MM.1S (cell line): ENCODE data around the gene ZIM2.

Experiments used
- DNase-seq: peaks from one replicate; pipeline ENCODE4 v3.0.0-alpha.2; 2015
- H2AFZ ChIP-seq: fragments of 300-600 bp; sonication (generic); 2 replicates; pipeline ENCODE4 v1.6.0; 2016; ENCODE audit warnings: antibody characterized with exemption, low read length
- H3F3A ChIP-seq: fragments of 300-600 bp; sonication (generic); 2 replicates; pipeline ENCODE4 v1.6.1; 2016; ENCODE audit warnings: mild to moderate bottlenecking, antibody characterized with exemption, low read length, moderate library complexity, mixed read lengths; ENCODE audit not compliant: insufficient read depth
- H3K27ac ChIP-seq: fragments of 300-600 bp; sonication (generic); 2 replicates; pipeline ENCODE4 v1.5.1; 2016; ENCODE audit warnings: mild to moderate bottlenecking, low read length
- H3K27me3 ChIP-seq: fragments of 300-600 bp; sonication (generic); replicated peaks from 2 replicates; pipeline ENCODE4 v1.6.0; 2016; ENCODE audit warnings: low read length; ENCODE audit not compliant: insufficient read depth
- H3K36me3 ChIP-seq: fragments of 300-600 bp; sonication (generic); replicated peaks from 2 replicates; pipeline ENCODE4 v1.6.1; 2016; ENCODE audit warnings: mild to moderate bottlenecking, low read length, mixed read lengths; ENCODE audit not compliant: insufficient read depth
- H3K4me1 ChIP-seq: fragments of 300-600 bp; sonication (generic); 2 replicates; pipeline ENCODE4 v1.6.1; 2016; ENCODE audit warnings: low read length, mixed read lengths
- H3K4me2 ChIP-seq: fragments of 300-600 bp; sonication (generic); 2 replicates; pipeline ENCODE4 v1.6.0; 2016; ENCODE audit warnings: low read depth, low read length
- H3K4me3 ChIP-seq: fragments of 300-600 bp; sonication (generic); 2 replicates; pipeline ENCODE4 v1.5.1; 2016; ENCODE audit warnings: low read length, mixed read lengths
- H3K79me2 ChIP-seq: fragments of 300-600 bp; sonication (generic); 2 replicates; pipeline ENCODE4 v1.6.1; 2016; ENCODE audit warnings: mixed run types, low read length, mixed read lengths
- H3K9ac ChIP-seq: fragments of 300-600 bp; sonication (generic); 2 replicates; pipeline ENCODE4 v1.6.1; 2016; ENCODE audit warnings: low read length, mixed read lengths
- H3K9me2 ChIP-seq: fragments of 300-600 bp; sonication (generic); replicated peaks from 2 replicates; pipeline ENCODE4 v1.6.1; 2016; ENCODE audit warnings: mild to moderate bottlenecking, low read length, mixed read lengths; ENCODE audit not compliant: insufficient read depth
- H3K9me3 ChIP-seq: fragments of 300-600 bp; sonication (generic); replicated peaks from 2 replicates; pipeline ENCODE4 v1.6.1; 2016; ENCODE audit warnings: mild to moderate bottlenecking, low read length, mixed read lengths; ENCODE audit not compliant: insufficient read depth
- H4K20me1 ChIP-seq: fragments of 300-600 bp; sonication (generic); 2 replicates; pipeline ENCODE4 v1.6.1; 2016; ENCODE audit warnings: mild to moderate bottlenecking, low read length, moderate library complexity, mixed read lengths; ENCODE audit not compliant: insufficient read depth
- CTCF ChIP-seq: fragments of 300-600 bp; sonication (generic); IDR thresholded peaks from 2 replicates; pipeline ENCODE4 v1.5.1; 2016; ENCODE audit warnings: antibody characterized with exemption, low read length, mixed read lengths
- EZH2 ChIP-seq: fragments of 300-600 bp; sonication (generic); optimal IDR thresholded peaks from 2 replicates; pipeline ENCODE3; 2017; ENCODE audit warnings: low read depth, mild to moderate bottlenecking, antibody characterized with exemption, low read length, mixed read lengths
- EZH2phosphoT487 ChIP-seq: fragments of 300-600 bp; sonication (generic); IDR thresholded peaks from 2 replicates; pipeline ENCODE4 v1.6.1; 2018; ENCODE audit warnings: antibody characterized with exemption, low read length

The ZIM2 gene

GRCh38 chr19:56813531-56813930 is 27.0 kb downstream of the ZIM2 start:
- Histone ChIP-seq H3K4me2 (no peak overlapping the region), H3K9ac (no peak overlapping the region), H4K20me1 (no peaks in the 10 kb centered on the region), H3K27ac (no peak overlapping the region), H3K4me1 (no peaks in the 10 kb centered on the region), H2AFZ (no peak overlapping the region), H3K79me2 (no peaks in the 10 kb centered on the region), H3K9me3 (no peaks in the 10 kb centered on the region), H3K36me3 (no peaks in the 10 kb centered on the region), H3K4me3 (no peak overlapping the region), H3K9me2 (no peaks in the 10 kb centered on the region), H3F3A (no peaks in the 10 kb centered on the region), H3K27me3 (no peaks in the 10 kb centered on the region)
- TF ChIP-seq CTCF (no peak), EZH2phosphoT487 (no peak), EZH2 (no peak)
- DNase-seq: no peak

GRCh38 chr19:56811480-56811879 is 29.0 kb downstream of the ZIM2 start:
- no peaks in the 10 kb centered on the region for H3K36me3 ChIP-seq
- H4K20me1 ChIP-seq: no peaks in the 10 kb centered on the region
- no peaks in the 10 kb centered on the region for H3K27me3 ChIP-seq
- no peaks in the 10 kb centered on the region for H3F3A ChIP-seq
- no peak overlapping the region for H3K9ac ChIP-seq
- H2AFZ ChIP-seq: no peak overlapping the region
- H3K27ac ChIP-seq: no peak overlapping the region
- H3K4me1 ChIP-seq: no peaks in the 10 kb centered on the region
- no peaks in the 10 kb centered on the region for H3K9me3 ChIP-seq
- no peak overlapping the region for H3K4me2 ChIP-seq
- no peak for DNase-seq
- H3K79me2 ChIP-seq: no peaks in the 10 kb centered on the region
- TF ChIP-seq EZH2 (no peak), CTCF (no peak), EZH2phosphoT487 (no peak)
- H3K9me2 ChIP-seq: no peaks in the 10 kb centered on the region
- no peak overlapping the region for H3K4me3 ChIP-seq

- no peaks in the 10 kb centered on the region for H3F3A ChIP-seq
- H3K4me1 ChIP-seq: no peaks in the 10 kb centered on the region
- no peaks in the 10 kb centered on the region for H3K9me3 ChIP-seq
Measured at GRCh38 chr19:56810260-56810659, 30.3 kb downstream of the ZIM2 start.

More at GRCh38 chr19:56810260-56810659, 30.3 kb downstream of the ZIM2 start:
- DNase-seq: no peak
- TF ChIP-seq CTCF (no peak), EZH2 (no peak), EZH2phosphoT487 (no peak)
- H2AFZ ChIP-seq: no peak overlapping the region
- H3K4me2 ChIP-seq: no peak overlapping the region
- no peak overlapping the region for H3K27ac ChIP-seq
- H3K9me2 ChIP-seq: no peaks in the 10 kb centered on the region
- H3K9ac ChIP-seq: no peak overlapping the region
- H3K79me2 ChIP-seq: no peaks in the 10 kb centered on the region
- H4K20me1 ChIP-seq: no peaks in the 10 kb centered on the region
- H3K4me3 ChIP-seq: no peak overlapping the region
- no peaks in the 10 kb centered on the region for H3K27me3 ChIP-seq
- H3K36me3 ChIP-seq: no peaks in the 10 kb centered on the region
